Measurements from ENCODE around the gene CAMK1D.

DNA sequence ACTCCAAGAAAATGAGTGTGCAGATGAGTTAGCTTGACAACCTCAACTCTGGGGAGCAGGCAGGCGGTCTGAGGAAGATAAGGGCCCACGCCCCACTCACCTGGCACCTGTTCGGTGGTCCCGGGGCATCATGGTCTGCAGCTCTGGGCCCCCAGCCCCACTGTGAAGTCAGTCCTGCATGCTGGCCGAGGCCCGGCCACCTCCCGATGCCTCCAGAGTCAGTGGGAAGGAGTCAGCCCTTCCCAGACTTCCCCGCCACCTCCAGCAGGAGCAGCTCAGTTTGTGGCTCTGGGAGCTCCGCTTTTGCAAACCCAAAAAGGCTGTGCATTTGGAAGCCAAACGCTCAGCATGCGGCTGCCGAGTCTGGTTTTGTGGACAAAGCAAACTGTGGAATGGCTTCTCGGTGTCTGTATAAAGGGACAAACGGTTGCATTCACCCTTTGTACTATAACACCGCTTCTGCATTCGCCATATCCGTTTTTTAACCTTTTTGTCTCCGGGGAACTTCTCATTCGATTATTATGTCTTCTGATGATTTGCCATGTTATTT is 484.8 kb downstream of the CAMK1D start:
- TF ChIP-seq GATA3 (IDR thresholded peaks at IDR 0.05; ENCODE audit: low read depth, low read length), result no peak
- TF ChIP-seq GATA2 (IDR thresholded peaks at IDR 0.05; ENCODE audit: low read depth, low read length), result no peak
